Measurements from ENCODE around the gene FRMD4A. TPM values are rescaled to one million over a fixed set of nuclear protein-coding genes. Genes with fewer than 3 reads are reported as not detected.

FRMD4A gene
- total RNA-seq, 4 donors from 2014 or later, result 13.7 to 27.2 (median 19.6) TPM

- no peaks in the 10 kb centered on the region for H3K27me3 ChIP-seq
- peaks cover 0 to 12% (median 5%) of the 10 kb centered on the region in 3 donors for H3K4me1 ChIP-seq
- H3K4me3 ChIP-seq, result no peak overlapping the region
- H3K36me3 ChIP-seq, result no peaks in the 10 kb centered on the region
- peaks cover 0 to 11% (median 0%) of the 10 kb centered on the region in 3 donors for H3K9me3 ChIP-seq
- TF ChIP-seq POLR2AphosphoS5 (IDR thresholded peaks at IDR 0.05) (no peak), CTCF (IDR thresholded peaks at IDR 0.05) (no peak)
- no peak overlapping the region for H3K27ac ChIP-seq
- WGBS, 2 donors (ENCODE audit: low coverage in 1 of 2), result 77 to 100% methylated on average over 1 of the region's 1 CpG
- ATAC-seq, result no peak
Measured at GRCh38 chr10:14291296-14291695, 39.4 kb downstream of the FRMD4A start.

- ATAC-seq, result no peak
Measured at GRCh38 chr10:14285941-14286560, 44.7 kb downstream of the FRMD4A start.

GRCh38 chr10:14282276-14282675, 48.4 kb downstream of the FRMD4A start:
- 65 to 87% methylated on average over 3 to 4 of the region's 4 CpGs for WGBS, 2 donors (ENCODE audit: low coverage in 1 of 2)
- no peaks in the 10 kb centered on the region for H3K9me3 ChIP-seq
- no peak overlapping the region for H3K27ac ChIP-seq
- TF ChIP-seq CTCF (IDR thresholded peaks at IDR 0.05), result no peak
- TF ChIP-seq POLR2AphosphoS5 (IDR thresholded peaks at IDR 0.05), result no peak
- TF ChIP-seq EP300 (IDR thresholded peaks at IDR 0.05), result no peak
- H3K4me3 ChIP-seq, result no peak overlapping the region
- H3K36me3 ChIP-seq, result no peaks in the 10 kb centered on the region
- H3K27me3 ChIP-seq, result no peaks in the 10 kb centered on the region
- no peaks in the 10 kb centered on the region for H3K4me1 ChIP-seq
- ATAC-seq, result no peak

More at GRCh38 chr10:14285941-14286560, 44.7 kb downstream of the FRMD4A start:
- H3K9me3 ChIP-seq, result peaks cover 0 to 8% (median 0%) of the 10 kb centered on the region in 3 donors
- 75 to 85% methylated on average over 4 to 6 of the region's 6 CpGs for WGBS, 2 donors (ENCODE audit: low coverage in 1 of 2)
- H3K4me1 ChIP-seq, result no peaks in the 10 kb centered on the region
- no peak overlapping the region for H3K4me3 ChIP-seq
- TF ChIP-seq POLR2A (IDR thresholded peaks at IDR 0.05) (no peak), EP300 (IDR thresholded peaks at IDR 0.05) (no peak), POLR2AphosphoS5 (IDR thresholded peaks at IDR 0.05) (no peak), CTCF (IDR thresholded peaks at IDR 0.05) (no peak)
- H3K27ac ChIP-seq, result no peak overlapping the region
- H3K36me3 ChIP-seq, result no peaks in the 10 kb centered on the region
- H3K27me3 ChIP-seq, result no peaks in the 10 kb centered on the region

GRCh38 chr10:14278533-14278932, 52.2 kb downstream of the FRMD4A start:
- TF ChIP-seq POLR2AphosphoS5 (IDR thresholded peaks at IDR 0.05) (no peak), CTCF (IDR thresholded peaks at IDR 0.05) (no peak)
- no peak for ATAC-seq

GRCh38 chr10:14276210-14276609, 54.5 kb downstream of the FRMD4A start:
- no peak for ATAC-seq
- 84 to 85% methylated on average over 2 to 4 of the region's 4 CpGs for WGBS, 2 donors (ENCODE audit: low coverage in 1 of 2)
- Histone ChIP-seq H3K27me3 (no peaks in the 10 kb centered on the region), H3K36me3 (no peaks in the 10 kb centered on the region), H3K9me3 (no peaks in the 10 kb centered on the region), H3K4me1 (no peaks in the 10 kb centered on the region), H3K4me3 (no peak overlapping the region), H3K27ac (no peak overlapping the region)
- TF ChIP-seq CTCF (IDR thresholded peaks at IDR 0.05) (no peak), POLR2AphosphoS5 (IDR thresholded peaks at IDR 0.05) (no peak), EP300 (IDR thresholded peaks at IDR 0.05) (no peak), POLR2A (IDR thresholded peaks at IDR 0.05) (no peak)

More at GRCh38 chr10:14278533-14278932, 52.2 kb downstream of the FRMD4A start:
- no peaks in the 10 kb centered on the region for H3K9me3 ChIP-seq
- H3K27me3 ChIP-seq, result no peaks in the 10 kb centered on the region
- WGBS, 2 donors (ENCODE audit: low coverage in 1 of 2), result 77 to 78% methylated on average over 4 to 8 of the region's 8 CpGs
- no peak overlapping the region for H3K4me3 ChIP-seq
- H3K4me1 ChIP-seq, result no peaks in the 10 kb centered on the region
- H3K36me3 ChIP-seq, result no peaks in the 10 kb centered on the region
- no peak overlapping the region for H3K27ac ChIP-seq
